HG02943 (cell line): ENCODE measurements around the gene CNPPD1.

Experiments
- ATAC-seq: cut with Tn5 transposase; IDR thresholded peaks from one replicate; pipeline ENCODE4 v1.9.1; 2021; ENCODE audit warnings: mild to moderate bottlenecking, low read depth, moderate library complexity; ENCODE audit not compliant: unreplicated experiment

The CNPPD1 gene

DNA sequence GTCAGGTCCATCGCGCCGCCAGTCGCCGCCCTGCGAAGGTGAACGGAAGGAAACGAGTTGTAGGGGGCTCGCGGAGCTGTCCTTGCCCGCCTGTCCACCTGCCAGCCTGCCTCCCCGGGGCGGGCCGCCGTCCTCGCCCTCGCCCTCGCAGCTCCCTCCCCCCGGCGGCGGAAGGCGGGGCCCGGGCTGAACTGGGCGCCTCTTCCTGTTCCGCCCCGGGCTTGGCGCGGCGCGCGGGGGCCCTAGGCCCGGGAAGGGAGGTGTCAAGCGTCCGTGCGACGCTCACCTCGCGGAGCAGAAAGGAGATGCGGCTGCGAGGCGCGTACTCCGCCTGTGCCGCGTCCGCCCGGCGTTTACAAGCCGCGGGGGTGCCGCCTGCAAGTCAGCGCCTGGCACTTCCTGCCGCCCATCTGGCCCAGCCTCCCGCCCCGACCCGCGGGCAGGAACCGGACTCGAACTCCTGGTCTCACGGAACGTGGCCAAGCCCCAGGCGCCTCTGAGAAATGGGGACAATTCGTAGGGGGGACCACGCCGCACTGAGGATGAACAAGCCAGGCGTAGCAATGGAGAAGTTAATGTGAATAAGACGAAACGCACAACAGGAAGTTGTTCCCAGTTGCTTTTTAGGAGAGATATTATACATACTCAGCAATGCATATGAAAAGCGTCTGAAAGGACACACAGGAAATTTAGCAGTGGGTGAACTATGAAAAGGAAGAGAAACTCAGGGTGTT lies at the start of gene CNPPD1:
Gene CNPPD1, minus strand, starts transcription at position 108 of the 734 bp plus-strand sequence. Its CDS starts 97 bp downstream, at position 11.
- peak; percentile 55 for ATAC-seq

- ATAC-seq = no peak
Observed at GRCh38 chr2:219225350-219225749, 48.6 kb upstream of the CNPPD1 start.

GRCh38 chr2:219223831-219224610 lies 47.3 kb upstream of the CNPPD1 start:
- ATAC-seq = no peak

DNA sequence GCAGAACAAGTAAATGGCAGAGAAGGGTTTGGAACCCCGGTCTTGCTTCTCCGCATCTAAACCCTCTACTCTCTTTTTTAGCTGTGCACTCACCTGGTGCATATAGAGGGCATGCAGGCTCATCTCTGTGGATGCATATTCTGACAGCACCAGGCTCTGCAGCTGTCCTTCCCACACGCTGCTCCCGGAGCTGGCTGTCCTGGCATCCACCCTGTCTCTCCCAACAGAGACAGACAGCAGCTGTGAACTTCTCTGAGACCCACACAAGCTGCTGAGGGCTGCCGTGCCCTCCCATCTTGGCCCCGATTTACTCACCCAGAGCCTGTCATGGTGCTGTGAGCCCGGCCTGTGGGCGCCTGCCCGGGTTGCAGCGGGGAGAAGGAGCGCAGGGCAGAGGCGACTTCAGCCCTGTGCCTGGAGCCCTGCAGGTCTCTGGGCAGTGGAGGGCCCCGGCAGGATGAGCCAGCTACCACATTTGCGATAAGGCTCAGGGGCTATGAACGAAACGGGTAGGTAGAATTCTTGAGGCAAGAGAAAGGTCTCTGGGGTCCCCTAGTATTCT lies 45.3 kb upstream of the CNPPD1 start:
- ATAC-seq = no peak

DNA sequence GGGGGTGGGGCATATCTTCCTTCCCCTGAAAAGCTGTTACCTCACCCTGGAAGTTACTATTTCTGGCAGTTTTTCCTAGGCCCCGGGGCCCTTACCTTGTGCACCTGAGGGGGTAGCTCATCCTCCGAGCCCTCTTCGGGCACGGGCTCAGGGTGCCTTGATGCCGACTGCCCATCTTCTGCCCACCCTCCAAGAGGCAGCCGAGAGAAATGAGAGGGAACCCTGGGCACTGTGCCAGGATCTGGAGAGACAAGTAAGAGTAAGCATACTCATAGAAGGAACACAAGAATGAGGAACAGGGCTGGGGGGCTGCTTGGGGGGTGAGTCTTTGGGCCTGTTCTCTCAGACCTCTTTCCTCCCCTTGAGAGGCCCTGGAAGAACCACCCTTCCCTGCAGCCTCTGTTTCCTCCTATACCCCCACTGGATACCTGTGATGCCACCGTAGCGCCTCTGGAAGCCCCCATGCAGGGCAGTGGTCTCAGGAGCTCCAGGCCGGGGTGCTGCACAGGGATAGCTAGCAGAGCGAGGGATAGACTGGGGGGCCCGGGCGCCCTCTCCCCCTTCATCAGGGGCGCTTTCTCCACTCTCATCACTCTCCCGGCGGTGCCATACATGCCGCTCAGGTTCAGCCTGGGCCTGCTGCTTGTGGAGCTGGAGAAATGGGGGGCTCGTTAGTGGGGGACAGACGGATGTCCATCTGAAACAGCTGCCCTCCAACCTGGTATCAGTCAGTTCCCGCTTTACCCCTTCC lies 44.1 kb upstream of the CNPPD1 start:
- ATAC-seq = no peak

DNA sequence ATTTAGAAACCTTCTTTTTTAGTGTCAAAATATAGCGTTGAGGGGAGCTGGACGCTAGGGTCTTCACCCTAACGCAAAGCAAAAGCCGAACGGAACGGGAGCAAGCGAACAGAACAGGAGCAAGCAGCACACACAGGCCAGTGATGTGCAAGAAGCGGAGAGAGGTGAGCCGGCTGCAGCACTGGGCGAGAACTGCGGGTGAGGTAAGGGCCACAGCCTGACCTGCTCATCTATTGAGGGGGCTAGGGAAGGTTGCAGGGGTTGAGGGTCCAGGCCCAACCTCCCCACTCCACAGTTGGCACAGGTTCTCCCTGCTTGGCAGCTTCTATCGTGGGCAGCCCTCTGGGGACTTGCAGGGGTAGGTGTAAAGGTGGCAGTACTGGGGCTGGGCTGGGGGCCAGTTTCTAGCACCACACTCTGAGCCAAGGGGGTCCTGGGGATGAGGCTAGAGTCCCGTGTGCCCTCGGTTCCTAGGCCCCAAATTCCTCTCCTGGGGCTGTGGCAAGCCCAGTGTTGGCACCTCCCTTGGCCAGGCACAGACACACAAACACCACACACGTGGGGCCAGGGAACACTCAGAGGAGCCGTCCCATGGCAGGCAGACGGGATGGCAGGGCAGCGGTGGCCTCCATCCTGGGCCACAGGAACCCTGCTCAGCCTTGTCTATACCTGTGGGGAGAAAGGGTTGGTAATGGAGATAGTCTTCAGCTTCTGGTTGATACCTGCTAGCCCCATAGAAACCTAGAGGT lies 43.2 kb upstream of the CNPPD1 start:
- ATAC-seq = no peak

GRCh38 chr2:219218732-219219701 lies 42.3 kb upstream of the CNPPD1 start, which contains the start of gene ABCB6:
Gene ABCB6, minus strand, starts transcription at chr2:219218958. Its CDS starts 285 bp downstream, at chr2:219218673.
- peak; percentile 67 for ATAC-seq

- peak; percentile 29 for ATAC-seq
Observed at GRCh38 chr2:219218217-219218731, 41.5 kb upstream of the CNPPD1 start.

DNA sequence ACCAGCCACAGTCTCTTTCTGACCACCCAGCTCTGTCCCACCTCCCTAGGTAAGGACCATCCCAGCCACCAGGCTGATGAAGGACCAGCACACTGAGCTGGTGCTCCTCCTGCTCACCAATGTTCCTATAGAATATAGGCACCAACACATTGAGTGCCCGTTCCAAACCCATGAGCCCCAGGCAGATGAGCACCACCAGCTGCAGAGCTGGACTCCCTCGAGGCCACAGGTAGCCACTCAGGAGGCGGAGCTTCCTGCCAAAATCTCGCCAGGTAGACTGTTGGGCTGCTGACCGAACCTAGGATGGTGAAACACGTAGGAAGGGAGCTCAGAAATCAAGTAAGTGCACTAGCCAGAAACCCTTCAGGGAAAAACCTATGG lies 39.8 kb upstream of the CNPPD1 start:
- no peak for ATAC-seq

DNA sequence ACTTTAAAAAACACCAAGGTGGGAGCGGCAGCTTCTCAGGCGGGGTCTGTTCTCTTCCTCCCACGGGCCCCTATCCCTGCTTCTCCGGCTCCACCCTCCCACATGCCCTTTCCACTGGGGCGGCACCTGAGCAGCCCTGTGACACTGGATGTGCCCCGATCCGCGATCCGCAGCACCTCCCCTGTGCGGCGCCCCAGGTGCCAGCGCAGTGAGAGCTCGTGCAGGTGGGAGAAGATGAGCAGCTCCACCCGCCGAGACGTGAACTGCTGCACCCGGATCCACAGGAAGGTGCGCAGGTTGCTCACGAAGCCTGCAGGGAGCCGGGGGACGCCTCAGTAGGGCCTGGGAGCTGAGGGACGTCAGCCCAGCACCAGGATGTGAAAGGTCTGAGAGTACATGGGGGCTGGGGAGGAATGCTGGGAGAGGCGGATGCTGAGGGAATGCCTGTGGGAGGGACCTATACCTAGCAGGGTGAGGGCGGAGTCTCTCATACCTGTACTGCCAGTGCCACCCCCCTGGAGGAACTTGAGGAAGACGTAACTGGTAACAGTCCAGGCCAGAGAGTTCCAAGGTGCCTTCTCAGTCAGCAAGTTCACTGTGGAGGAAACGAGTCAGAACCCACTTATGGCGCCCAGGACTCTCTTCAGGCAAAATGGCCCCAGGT lies 39.3 kb upstream of the CNPPD1 start:
- no peak for ATAC-seq

- no peak for ATAC-seq
Observed at GRCh38 chr2:219214786-219215185, 38.1 kb upstream of the CNPPD1 start.

- ATAC-seq = no peak
Observed at GRCh38 chr2:219214141-219214540, 37.4 kb upstream of the CNPPD1 start.

DNA sequence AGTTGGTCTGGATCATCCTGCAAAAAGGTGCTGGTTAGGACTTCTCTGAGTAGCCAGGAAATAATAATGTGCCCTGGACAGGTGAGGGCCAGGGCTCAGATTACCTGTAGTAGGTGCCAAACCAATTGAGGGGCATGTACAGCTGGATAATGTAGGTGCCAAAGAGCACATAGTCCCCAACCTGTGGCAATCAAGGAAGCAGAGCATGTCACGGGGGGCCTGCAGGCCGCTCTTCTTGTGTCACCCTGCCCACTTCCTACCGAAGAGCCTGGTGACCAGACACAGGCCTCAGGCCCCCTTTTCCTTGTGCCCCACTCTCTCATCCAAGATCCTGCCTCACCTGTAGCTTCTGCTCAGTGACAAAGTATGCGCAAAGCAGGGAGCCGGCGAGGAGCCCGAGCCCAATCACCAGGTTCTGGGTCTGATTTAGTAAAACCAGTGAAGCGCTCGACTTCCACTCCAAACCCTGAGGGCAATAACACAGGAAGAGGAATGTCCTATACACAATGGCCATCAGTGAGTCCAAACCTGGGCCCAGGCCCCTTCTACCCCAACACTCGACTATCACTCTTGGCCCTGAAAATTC lies 36.9 kb upstream of the CNPPD1 start:
- no peak for ATAC-seq

- no peak for ATAC-seq
Observed at GRCh38 chr2:219213026-219213415, 36.3 kb upstream of the CNPPD1 start.

DNA sequence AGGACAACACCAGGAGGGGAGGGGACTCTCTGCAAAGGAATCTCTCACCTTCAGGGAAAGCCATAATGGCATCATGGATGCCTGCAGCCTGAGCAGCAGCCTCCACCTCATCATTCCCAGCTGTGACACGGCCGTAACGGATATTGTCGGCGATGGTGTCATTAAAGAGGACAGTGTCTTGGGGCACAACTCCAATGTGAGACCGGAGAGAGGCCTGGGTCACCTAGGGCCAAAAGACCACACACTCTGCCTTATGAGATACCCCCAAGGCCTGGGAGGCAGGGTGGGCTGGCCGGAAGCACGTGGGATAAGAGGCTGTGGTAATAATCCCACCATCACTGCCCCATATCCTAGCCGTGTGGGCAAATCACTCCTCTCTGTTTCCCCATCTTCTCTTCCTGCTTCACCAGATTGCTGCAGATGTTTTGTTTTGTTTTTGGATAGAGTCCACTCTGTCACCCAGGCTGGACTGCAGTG lies 34.2 kb upstream of the CNPPD1 start:
- no peak for ATAC-seq

- ATAC-seq = no peak
Observed at GRCh38 chr2:219210196-219210885, 33.6 kb upstream of the CNPPD1 start.
